Gastrocnemius medialis (tissue), 4 donors: Measurements from ENCODE around the gene GNL2.

Experiments
- POLR2A ChIP-seq, 2 donors: fragments of 450-650 bp; IDR thresholded peaks; one replicate each; pipeline ENCODE4 v1.6.1; 2017; ENCODE audit warnings: antibody characterized with exemption in 2 of 2, mild to moderate bottlenecking in 2 of 2, moderate library complexity in 2 of 2
- TF ChIP-seq, protein P1 (sequence below), 5 experiments: fragments of 450-650 bp in 3 of 5; fragments of 200-600 bp in 2 of 5; sonication (generic) in 2 of 5; IDR thresholded peaks in 4 of 5; conservative IDR thresholded peaks in 1 of 5; 1 replicate in 4 of 5; 2 replicates in 1 of 5; pipeline ENCODE4 v1.5.1; 2016 to 2019; ENCODE audit warnings: antibody characterized with exemption in 5 of 5, mild to moderate bottlenecking in 3 of 5, moderate library complexity in 3 of 5

DNA sequence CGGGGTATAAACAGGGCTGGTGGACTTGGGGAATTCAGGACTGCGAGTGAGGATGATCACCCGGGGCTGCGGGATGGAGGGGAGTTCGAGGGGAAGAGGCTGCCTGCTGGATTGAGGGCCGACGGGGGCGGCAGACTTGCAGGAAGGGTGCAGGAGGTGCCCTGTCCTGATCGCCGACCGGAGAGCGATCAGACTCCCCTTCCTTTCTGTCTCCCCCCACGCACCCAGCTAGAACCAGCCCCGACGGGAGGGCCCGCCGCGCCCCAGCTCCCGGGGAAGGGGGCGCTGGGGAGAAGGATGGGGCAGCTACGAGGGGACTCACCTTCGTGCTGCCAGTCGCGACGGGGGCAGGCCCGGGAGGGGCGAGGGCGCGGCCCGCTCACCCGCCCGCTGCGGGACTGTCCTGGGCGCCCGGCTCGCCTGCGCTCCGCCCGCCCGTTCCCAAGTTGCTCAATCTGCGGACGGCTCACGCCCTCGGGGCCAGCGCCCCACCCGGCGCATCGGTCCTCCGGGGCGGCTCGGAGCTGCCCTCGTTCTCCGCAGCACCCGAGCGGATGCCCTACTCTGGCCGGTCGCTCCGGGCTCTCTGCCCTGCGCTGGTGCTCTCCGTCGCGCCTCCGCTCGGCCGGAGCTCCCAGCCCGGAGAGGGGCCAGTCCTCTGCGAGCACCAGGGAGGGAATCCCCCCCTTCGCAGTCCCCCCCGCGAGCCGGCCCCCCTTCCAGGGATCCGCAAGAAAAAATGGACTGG lies 38.7 kb upstream of the GNL2 start, which contains the start of gene RSPO1:
- TF ChIP-seq, protein P1, sequence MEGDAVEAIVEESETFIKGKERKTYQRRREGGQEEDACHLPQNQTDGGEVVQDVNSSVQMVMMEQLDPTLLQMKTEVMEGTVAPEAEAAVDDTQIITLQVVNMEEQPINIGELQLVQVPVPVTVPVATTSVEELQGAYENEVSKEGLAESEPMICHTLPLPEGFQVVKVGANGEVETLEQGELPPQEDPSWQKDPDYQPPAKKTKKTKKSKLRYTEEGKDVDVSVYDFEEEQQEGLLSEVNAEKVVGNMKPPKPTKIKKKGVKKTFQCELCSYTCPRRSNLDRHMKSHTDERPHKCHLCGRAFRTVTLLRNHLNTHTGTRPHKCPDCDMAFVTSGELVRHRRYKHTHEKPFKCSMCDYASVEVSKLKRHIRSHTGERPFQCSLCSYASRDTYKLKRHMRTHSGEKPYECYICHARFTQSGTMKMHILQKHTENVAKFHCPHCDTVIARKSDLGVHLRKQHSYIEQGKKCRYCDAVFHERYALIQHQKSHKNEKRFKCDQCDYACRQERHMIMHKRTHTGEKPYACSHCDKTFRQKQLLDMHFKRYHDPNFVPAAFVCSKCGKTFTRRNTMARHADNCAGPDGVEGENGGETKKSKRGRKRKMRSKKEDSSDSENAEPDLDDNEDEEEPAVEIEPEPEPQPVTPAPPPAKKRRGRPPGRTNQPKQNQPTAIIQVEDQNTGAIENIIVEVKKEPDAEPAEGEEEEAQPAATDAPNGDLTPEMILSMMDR (IDR thresholded peaks at IDR 0.05 in 4 of 5, conservative IDR thresholded peaks at IDR 0.05 in 1 of 5): no peak
- no peak for TF ChIP-seq POLR2A (IDR thresholded peaks at IDR 0.05)
